Superior temporal gyrus (tissue), 1 donor: Measurements from ENCODE around the gene TIFAB.

Experiments
- DNase-seq: peaks from one replicate; pipeline ENCODE4 v3.0.0-alpha.2; 2016; ENCODE audit errors: extremely low spot score

The TIFAB gene

GRCh38 chr5:135425641-135426040, 26.5 kb downstream of the TIFAB start:
- DNase-seq = no peak

GRCh38 chr5:135423846-135424168, 28.3 kb downstream of the TIFAB start:
- DNase-seq = no peak

- no peak for DNase-seq
Observed at GRCh38 chr5:135423146-135423845, 28.9 kb downstream of the TIFAB start.

DNA sequence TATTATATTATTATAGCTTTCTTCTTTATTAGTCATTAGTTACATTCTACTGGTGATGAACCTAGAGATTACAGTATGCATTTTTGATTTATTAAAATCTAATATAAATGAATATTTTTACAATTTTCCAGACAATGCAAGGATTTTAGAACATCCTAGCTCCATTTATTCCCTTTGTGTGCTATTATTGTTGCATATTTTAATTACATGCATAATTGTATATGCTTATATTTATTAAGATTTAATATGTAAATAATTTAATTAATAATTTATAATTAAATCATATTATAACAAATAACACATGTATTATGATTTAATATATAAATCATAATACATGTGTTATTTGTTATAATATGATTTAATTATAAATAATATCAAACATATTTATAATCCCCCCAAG, 29.7 kb downstream of the TIFAB start:
- no peak for DNase-seq

- DNase-seq = no peak
Observed at GRCh38 chr5:135417083-135417482, 35.1 kb downstream of the TIFAB start.

DNA sequence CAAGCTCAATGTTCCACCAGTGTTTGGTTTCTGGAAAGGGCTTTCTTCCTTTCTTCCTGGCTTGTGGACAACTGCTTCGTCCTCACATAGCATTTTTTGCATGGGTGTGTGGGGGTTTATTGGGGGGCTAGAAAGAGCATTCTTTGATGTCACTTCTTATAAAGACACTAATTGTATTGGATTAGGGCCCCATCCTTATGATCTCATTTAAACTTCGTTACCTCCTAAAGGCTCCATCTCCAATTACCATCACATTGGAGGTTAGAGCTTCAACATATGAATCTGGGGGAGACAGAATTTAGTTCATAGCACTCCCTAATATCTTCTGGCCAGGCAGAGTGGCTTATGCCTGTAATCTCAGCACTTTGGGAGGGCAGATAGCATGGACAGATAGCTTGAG, 47.1 kb downstream of the TIFAB start:
- DNase-seq = no peak

GRCh38 chr5:135402031-135402430, 50.1 kb downstream of the TIFAB start:
- DNase-seq = no peak

GRCh38 chr5:135400866-135401265, 51.3 kb downstream of the TIFAB start:
- peak; percentile 32 for DNase-seq

DNA sequence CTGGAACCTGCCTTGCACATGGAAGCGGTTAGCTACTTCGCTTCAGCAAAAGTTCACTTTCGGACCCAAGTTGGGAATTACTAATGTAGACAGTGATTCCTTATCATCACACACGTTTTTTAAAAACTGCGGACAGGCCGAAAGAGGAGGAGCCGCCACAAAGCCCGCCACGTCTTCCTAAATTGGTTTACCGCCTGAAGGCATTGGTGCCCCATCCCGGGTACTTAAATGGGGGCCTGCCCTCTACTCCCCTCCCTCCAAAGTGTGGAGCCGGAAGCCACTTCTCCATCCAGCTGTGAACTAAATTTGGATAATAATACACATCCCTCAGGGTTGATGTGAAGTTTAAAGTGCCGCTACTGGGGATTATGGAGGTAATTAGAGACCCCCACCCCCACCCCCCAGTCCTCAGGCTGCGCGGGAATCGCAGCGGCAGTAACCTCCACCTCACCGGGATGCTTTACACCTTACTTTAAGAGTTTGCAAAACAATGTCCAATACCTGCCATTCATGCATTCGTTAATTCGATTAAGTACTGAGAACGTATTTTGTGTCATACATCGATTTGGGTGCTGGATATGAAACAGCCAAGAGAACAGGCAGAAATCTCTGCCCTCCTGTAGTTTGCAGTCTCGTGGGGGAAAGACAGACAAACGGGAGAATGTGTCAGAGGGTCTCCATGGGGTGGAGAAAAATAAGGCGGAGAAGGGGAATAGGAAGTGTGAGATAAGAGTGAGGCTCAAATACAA, 52.2 kb downstream of the TIFAB start:
- DNase-seq = peak; percentile 25

GRCh38 chr5:135398855-135399793, 53.0 kb downstream of the TIFAB start, which contains the start of gene MACROH2A1:
TSS of gene MACROH2A1 (minus strand) at chr5:135399231. CDS start at chr5:135389093, 10,138 bp downstream.
- peak; percentile 92 for DNase-seq

DNA sequence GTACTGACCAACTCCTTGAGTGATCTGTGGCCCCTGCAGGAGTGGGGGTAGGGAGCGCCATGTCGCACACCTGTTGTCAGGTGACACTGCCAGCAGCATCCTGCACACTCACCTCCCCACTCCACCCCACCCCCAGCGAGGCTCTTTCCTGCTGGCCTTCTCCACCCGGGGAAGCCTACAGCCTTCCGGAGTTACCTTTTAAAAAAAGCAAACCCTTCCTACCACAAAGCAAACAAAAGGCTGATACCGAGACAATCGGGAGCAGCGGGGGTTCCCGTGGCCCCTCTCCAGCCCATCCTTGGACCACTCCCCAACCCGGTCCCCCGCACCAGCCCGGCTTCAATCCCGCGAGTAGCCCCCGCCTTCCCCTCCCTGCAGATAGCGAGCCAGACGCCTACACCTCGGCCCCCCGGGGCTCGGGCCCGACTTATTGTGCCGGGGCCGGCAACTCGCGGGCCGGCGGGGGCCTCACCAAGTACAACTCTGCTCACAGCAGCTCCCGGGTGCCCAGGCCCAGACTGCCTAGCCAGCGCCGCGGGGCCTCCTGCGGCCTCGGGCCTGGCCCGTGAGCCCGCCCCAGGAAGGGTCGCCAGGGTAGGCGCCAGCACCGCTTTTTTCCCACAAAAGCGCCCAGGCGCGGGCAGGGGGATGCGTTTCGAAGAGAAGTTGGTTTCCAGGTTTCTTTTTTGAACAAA, 53.8 kb downstream of the TIFAB start:
- no peak for DNase-seq
